Right ventricle myocardium inferior (tissue), 1 donor: Measurements from ENCODE around the gene ABITRAM. TPM values are rescaled to one million over a fixed set of nuclear protein-coding genes. Genes with fewer than 3 reads are reported as not detected.
"Not testable (repeated sequence)": the region's sequence is repeated elsewhere in the genome, so short reads cannot be mapped to it uniquely, and the experiment has no call there.

ENCODE experiments used
- ATAC-seq: fragments of 200-7000 bp; cut with Tn5 transposase; one replicate; pipeline ENCODE4 v1.9.1; 2020; ENCODE audit warnings: mild to moderate bottlenecking, moderate library complexity
- DNase-seq: peaks from one replicate; pipeline ENCODE4 v3.0.0; 2021; ENCODE audit errors: missing footprints
- intact Hi-C: fragments of 100-400 bp; cut with DNase I; formaldehyde crosslinking; loops from one replicate; pipeline ENCODE4 v1.11.0; 2022
- long read RNA-seq: library from polyadenylated mRNA; unstranded; transcript quantifications from one replicate; pipeline ENCODE4 v2.0.0, GENCODE V29; 2021
- total RNA-seq: library from RNA; stranded (reverse); fragmentation: NEBNext Ultra II Directional; extraction: Animal tissue kit (Norgen Biotek cat#: 25700); gene quantifications from one replicate; pipeline ENCODE4 v1.2.1, GENCODE V29; 2021
- donor health status: DM: no; HTN: yes; CAD: no; lungs with severe emphysema.

ABITRAM gene, protein sequence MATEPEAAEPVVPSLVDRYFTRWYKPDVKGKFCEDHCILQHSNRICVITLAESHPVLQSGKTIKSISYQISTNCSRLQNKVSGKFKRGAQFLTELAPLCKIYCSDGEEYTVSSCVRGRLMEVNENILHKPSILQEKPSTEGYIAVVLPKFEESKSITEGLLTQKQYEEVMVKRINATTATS
- 16.0 TPM for total RNA-seq
- long read RNA-seq, transcript FAM206A-201 (6 exons, 2,134 nt), result major isoform, 7 of 8 reads
- long read RNA-seq, partial matches to known transcripts, result 0 of 8 reads
- long read RNA-seq, other reads (novel, unspliced or antisense), result 0 of 8 reads

DNA sequence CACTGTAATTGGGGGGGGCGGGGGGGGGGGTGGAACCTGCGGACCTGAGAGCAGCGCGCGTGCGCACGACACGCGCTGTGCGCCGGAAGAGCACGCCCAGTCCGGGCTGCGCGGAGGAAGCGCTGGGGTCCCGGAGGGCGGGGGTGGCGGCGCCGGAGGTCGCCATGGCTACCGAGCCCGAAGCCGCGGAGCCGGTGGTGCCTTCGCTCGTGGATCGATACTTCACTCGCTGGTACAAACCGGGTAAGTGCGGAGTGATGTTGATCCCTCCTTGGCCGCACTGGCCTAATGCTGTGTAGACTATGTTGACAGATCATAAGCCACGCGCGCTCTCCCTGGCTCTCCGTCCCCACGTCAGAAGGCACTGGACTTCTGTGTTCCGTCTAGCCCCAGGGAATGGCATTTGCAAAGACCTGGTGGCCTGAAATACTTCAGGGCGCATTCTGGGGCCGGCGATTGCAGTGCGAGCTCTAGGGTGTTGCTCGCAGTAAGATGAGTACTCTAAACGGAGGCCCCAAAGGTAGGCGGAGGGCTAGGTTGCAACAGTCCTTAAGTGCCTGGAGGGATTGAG lies at the start of gene ABITRAM:
TSS of gene ABITRAM (plus strand) at position 78 of the 571 bp plus-strand sequence. CDS start at position 165, 87 bp downstream.
- intact Hi-C loops, result no loop called here
- DNase-seq, result peak; percentile 91

GRCh38 chr9:108884701-108885100 lies 49.5 kb upstream of the ABITRAM start:
- intact Hi-C loops, result no loop called here
- DNase-seq, result no peak
- no peak for ATAC-seq

More for the DNA sequence above, at the start of gene ABITRAM:
- ATAC-seq, result peak; percentile 95

DNA sequence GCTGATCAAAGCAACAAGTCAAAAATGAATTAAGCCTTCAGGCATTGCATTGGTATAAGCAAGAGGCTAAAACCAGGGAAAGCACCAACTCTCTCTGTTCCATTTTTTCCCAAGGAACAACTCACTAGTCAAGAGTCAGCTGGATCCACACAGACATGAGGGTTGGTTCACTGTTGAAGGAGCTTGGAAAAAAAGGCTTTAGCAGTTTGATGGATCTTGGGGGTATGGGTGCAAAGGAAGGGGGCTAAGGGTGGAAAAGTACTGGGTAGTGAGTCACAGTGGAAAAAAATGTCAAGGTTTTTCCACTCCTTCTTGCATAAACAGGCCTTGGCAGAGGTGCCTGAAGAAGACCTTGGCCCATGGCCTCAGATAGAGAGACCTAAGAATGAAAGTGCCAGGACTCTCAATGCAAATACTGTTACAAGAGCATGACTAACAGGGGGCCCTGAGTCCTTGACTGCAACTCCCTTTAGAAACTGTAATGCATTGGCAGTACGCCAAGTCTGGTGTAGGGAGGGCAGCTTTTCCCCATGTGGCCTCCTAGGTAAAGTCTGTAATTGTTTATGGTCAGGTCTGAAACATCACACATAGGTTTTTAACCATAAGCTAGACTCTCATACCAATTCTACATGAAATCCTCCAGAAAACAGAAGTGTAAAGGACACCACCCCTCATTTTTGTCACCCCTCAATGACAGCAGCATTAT lies 48.4 kb upstream of the ABITRAM start:
- ATAC-seq, result peak; percentile 13
- no peak for DNase-seq
- intact Hi-C loops, result no loop called here

- DNase-seq, ATAC-seq, intact Hi-C loops: not testable (repeated sequence)
These were observed 47.5 kb upstream of the ABITRAM start for GRCh38 chr9:108886594-108887271.

- DNase-seq (no peak), ATAC-seq (peak; percentile 55)
- intact Hi-C loops, result loop anchor here (5.0 to 10.0 kb wide), 2 partner anchors 433 to 495 kb away; partner anchors contain the start of gene EPB41L4B
These were observed 44.5 kb upstream of the ABITRAM start for GRCh38 chr9:108889649-108890067.

GRCh38 chr9:108894225-108894997 lies 39.8 kb upstream of the ABITRAM start:
- DNase-seq (no peak), ATAC-seq (no peak)
- intact Hi-C loops, result loop anchor here (5.0 to 10.0 kb wide), 2 partner anchors 428 to 490 kb away; partner anchors contain the start of gene EPB41L4B

DNA sequence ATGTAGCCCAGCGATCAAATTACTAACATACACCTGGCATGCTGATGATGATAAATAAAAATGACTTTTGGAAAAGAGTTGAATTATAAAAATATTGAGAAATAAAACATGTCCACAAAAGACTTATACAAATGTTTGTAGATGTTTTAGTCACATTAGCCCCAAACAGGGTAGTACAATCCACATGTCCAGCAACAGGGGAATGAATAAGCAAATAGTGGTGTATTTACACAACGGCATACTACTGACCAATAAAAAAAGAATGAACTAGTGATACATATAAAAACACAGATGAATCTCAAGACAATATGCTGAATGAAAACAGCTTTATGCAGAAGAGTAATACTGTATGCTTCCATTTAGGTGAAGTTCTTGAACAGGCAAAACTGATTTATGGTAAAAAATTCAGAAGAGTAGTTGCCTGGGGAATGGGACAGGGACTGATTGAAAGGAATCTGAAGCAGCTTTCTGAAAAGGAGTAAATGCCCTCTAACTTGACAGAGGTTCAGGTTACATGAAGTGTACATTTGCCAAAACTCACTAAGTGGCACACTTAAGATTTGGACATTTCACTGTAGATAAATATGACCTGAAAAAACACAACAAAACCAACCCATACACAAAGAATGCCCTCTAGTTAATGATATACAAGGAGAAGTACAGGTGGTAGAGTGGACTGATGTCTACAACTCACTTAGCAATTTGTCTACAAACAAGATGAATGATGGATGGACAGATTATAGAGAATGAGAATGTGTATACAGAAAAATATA lies 36.7 kb upstream of the ABITRAM start:
- DNase-seq (no peak), ATAC-seq (no peak)
- intact Hi-C loops, result loop anchor here (10.0 kb wide), 1 partner anchor 487 kb away; no protein-coding TSS in a partner anchor

- intact Hi-C loops, result loop anchor here (10.0 kb wide), 1 partner anchor 486 kb away; no protein-coding TSS in a partner anchor
- ATAC-seq, DNase-seq: not testable (repeated sequence)
These were observed 35.0 kb upstream of the ABITRAM start for GRCh38 chr9:108899023-108899695.

- no peak for ATAC-seq
- peak; percentile 20 for DNase-seq
- intact Hi-C loops, result no loop called here
These were observed 34.0 kb upstream of the ABITRAM start for GRCh38 chr9:108900176-108900575.

DNA sequence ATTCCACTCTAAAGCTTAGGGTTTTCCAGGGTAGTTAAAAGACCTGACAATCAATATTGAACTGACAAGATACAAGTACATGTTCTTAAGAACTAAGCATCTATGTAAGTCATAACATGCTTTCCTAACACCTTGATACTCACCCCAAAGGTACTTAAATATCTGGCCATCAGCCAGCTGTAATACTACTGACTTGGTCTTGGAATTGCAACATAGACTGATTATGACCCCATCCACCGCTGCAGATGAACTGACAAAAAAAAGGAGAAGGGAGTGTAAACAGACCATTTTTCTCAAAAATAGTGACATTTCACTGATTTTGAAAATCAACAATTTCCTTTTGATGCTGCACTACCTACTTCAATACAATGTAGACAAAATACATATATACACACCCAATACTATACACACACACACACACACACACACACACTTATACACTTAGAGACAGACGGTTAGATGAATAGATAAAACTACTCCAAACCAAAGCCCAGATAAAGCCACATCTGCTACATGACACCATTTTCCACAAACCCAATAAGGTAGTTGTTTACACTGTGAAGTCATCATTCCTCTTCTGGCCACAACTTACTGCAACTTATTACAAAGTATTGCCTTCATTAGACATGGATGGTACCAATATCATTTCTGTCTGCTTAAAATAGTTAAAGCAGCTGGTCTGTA lies 30.6 kb upstream of the ABITRAM start:
- ATAC-seq (no peak), DNase-seq (no peak)
- intact Hi-C loops, result no loop called here

GRCh38 chr9:108904161-108904560 lies 30.0 kb upstream of the ABITRAM start:
- no peak for ATAC-seq
- intact Hi-C loops, result no loop called here

DNA sequence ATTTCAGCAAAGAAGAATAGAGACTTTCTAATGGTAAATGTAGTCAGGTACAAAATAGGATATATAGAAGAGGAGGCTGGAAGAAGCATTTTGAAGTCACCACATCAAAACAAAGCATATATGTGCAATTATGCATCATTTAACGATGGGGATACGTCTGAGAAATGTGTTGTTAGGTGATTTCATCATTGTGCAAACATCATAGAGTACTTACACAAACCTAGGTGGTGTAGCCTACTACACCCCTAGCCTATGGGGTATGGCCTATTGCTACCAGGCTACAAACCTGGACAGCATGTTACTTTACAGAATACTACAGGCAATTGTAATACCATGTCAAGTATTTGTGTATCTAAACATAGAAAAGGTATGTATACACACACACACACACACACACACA lies 28.7 kb upstream of the ABITRAM start:
- ATAC-seq (no peak), DNase-seq (no peak)
- intact Hi-C loops, result no loop called here

More at GRCh38 chr9:108904161-108904560, 30.0 kb upstream of the ABITRAM start:
- DNase-seq, result no peak

- DNase-seq, result no peak
- no peak for ATAC-seq
- intact Hi-C loops, result no loop called here
These were observed 23.8 kb upstream of the ABITRAM start for GRCh38 chr9:108910402-108910801.

DNA sequence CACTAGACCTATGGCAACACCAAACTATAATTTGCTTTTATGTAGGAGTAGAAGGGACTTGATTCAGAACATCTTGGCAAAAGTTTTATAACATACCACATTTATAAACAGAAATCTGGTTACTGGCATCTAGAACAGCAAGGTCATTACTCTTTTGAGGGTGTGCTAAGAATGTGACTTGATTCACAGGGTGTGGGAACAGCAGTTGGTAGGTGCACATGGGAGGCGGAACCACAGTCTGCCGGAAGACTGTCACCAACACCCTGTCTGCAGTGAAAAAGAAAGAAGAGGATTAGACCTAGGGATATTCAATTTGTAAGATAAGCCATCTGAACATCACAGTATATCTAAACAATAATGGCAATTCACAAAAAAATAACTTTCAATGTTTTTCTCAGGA lies 23.3 kb upstream of the ABITRAM start:
- DNase-seq, result no peak
- no peak for ATAC-seq
- intact Hi-C loops, result no loop called here

- intact Hi-C loops, result no loop called here
- ATAC-seq (no peak), DNase-seq (no peak)
These were observed 22.4 kb upstream of the ABITRAM start for GRCh38 chr9:108911820-108912219.

DNA sequence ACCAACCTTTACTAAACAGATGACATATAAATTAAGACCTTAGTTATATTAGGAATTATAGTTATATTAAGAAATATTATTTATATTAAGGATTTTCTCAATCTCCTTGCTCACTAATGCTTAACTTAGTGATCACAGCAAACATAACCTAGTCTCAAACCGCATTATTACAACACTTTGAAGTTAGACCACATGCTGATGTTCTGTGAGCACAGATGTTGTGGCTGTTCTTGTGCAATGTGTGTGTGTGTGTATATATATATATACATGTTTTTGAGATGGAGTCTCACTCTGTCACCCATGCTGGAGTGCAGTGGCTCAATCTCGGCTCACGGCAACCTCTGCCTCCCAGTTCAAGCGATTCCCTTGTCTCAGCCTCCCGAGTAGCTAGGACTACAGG lies 20.8 kb upstream of the ABITRAM start:
- intact Hi-C loops, result no loop called here
- no peak for ATAC-seq

More for the DNA sequence above, 20.8 kb upstream of the ABITRAM start:
- DNase-seq, result no peak
